ENCODE data around the gene MRPL36.

GRCh38 chr5:1765141-1765879 is 34.3 kb downstream of the MRPL36 start:
- TF ChIP-seq CTCF (IDR thresholded peaks at IDR 0.05) (no peak), POLR2A (IDR thresholded peaks at IDR 0.05) (no peak)
